ENCODE measurements around the gene PRDX4.

- TF ChIP-seq, protein P1, sequence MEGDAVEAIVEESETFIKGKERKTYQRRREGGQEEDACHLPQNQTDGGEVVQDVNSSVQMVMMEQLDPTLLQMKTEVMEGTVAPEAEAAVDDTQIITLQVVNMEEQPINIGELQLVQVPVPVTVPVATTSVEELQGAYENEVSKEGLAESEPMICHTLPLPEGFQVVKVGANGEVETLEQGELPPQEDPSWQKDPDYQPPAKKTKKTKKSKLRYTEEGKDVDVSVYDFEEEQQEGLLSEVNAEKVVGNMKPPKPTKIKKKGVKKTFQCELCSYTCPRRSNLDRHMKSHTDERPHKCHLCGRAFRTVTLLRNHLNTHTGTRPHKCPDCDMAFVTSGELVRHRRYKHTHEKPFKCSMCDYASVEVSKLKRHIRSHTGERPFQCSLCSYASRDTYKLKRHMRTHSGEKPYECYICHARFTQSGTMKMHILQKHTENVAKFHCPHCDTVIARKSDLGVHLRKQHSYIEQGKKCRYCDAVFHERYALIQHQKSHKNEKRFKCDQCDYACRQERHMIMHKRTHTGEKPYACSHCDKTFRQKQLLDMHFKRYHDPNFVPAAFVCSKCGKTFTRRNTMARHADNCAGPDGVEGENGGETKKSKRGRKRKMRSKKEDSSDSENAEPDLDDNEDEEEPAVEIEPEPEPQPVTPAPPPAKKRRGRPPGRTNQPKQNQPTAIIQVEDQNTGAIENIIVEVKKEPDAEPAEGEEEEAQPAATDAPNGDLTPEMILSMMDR (IDR thresholded peaks at IDR 0.05), result no peak
- no peak for TF ChIP-seq ZFX (IDR thresholded peaks at IDR 0.05; ENCODE audit: borderline replicate concordance)
Measured at GRCh38 chrX:23670528-23670927, 3.2 kb downstream of the PRDX4 start.
